SJSA1 (cell line): ENCODE measurements around the gene RABL2A. TPM values are rescaled to one million over a fixed set of nuclear protein-coding genes. Genes with fewer than 3 reads are reported as not detected.
"Not testable (repeated sequence)": the region's sequence is repeated elsewhere in the genome, so short reads cannot be mapped to it uniquely, and the experiment has no call there.

Source experiments
- DNase-seq, 2 experiments: peaks; one replicate each; pipeline ENCODE4 v3.0.0-alpha.2; 2015 to 2020; ENCODE audit warnings: low spot score in 2 of 2, low read depth in 1 of 2
- H3K27ac ChIP-seq: fragments of 250-450 bp; sonication (Bioruptor Pico); 2 replicates; pipeline ENCODE4 v1.5.1; 2020; ENCODE audit warnings: mild to moderate bottlenecking, moderate library complexity
- H3K27me3 ChIP-seq: fragments of 250-450 bp; sonication (Bioruptor Pico); replicated peaks from 2 replicates; pipeline ENCODE4 v1.5.1; 2020; ENCODE audit warnings: mild to moderate bottlenecking, moderate library complexity
- H3K36me3 ChIP-seq: fragments of 250-450 bp; sonication (Bioruptor Pico); 2 replicates; pipeline ENCODE4 v1.5.1; 2020; ENCODE audit warnings: mild to moderate bottlenecking
- H3K4me1 ChIP-seq: fragments of 250-450 bp; sonication (Bioruptor Pico); replicated peaks from 2 replicates; pipeline ENCODE4 v1.6.1; 2021; ENCODE audit warnings: mild to moderate bottlenecking
- H3K4me3 ChIP-seq: fragments of 250-450 bp; sonication (Bioruptor Pico); 2 replicates; pipeline ENCODE4 v1.5.1; 2020; ENCODE audit warnings: mild to moderate bottlenecking
- H3K9me3 ChIP-seq: fragments of 250-450 bp; sonication (Bioruptor Pico); replicated peaks from 2 replicates; pipeline ENCODE4 v1.5.1; 2020; ENCODE audit warnings: mild to moderate bottlenecking
- total RNA-seq: library from RNA; depleted of rRNA; stranded (reverse); fragments of >200 nt; shearing (Covaris generic); gene quantifications from 2 replicates; pipeline ENCODE4 v1.2.3, GENCODE V29; 2014; rRNA removed

Gene RABL2A
- total RNA-seq, result 2.3 and 6.5 TPM in 2 replicates

- H3K4me1 ChIP-seq, H3K4me3 ChIP-seq, H3K36me3 ChIP-seq, H3K27ac ChIP-seq, H3K9me3 ChIP-seq, H3K27me3 ChIP-seq: not testable (repeated sequence)
- DNase-seq, result peak; percentile 74 to 92
Measured at GRCh38 chr2:113626616-113627330, at the start of gene RABL2A. Gene RABL2A (plus strand): TSS chr2:113627266. CDS start chr2:113628607, 1,341 bp downstream.

GRCh38 chr2:113578508-113578907 lies 48.6 kb upstream of the RABL2A start:
- not testable (repeated sequence) for H3K4me3 ChIP-seq, H3K36me3 ChIP-seq, H3K4me1 ChIP-seq, H3K9me3 ChIP-seq, H3K27ac ChIP-seq, H3K27me3 ChIP-seq
- peak in 1 of 2 experiments; percentile 92 for DNase-seq

- not testable (repeated sequence) for H3K9me3 ChIP-seq, H3K27ac ChIP-seq, DNase-seq, H3K36me3 ChIP-seq, H3K4me3 ChIP-seq, H3K4me1 ChIP-seq, H3K27me3 ChIP-seq
Measured at GRCh38 chr2:113582473-113582872, 44.6 kb upstream of the RABL2A start.

- peak; percentile 64 to 78 for DNase-seq
- not testable (repeated sequence) for H3K27me3 ChIP-seq, H3K4me1 ChIP-seq, H3K36me3 ChIP-seq, H3K9me3 ChIP-seq
- peak overlapping the region; percentile 44 for H3K4me3 ChIP-seq
- peak overlapping the region; percentile 48 for H3K27ac ChIP-seq
Measured at GRCh38 chr2:113583521-113584225, 43.4 kb upstream of the RABL2A start.

GRCh38 chr2:113584311-113585092 lies 42.6 kb upstream of the RABL2A start:
- not testable (repeated sequence) for H3K9me3 ChIP-seq, H3K36me3 ChIP-seq, H3K4me1 ChIP-seq, H3K27me3 ChIP-seq
- Histone ChIP-seq H3K27ac (peak overlapping the region; percentile 67; the same call in 1 of the 2 replicates), H3K4me3 (peak overlapping the region; percentile 15)
- DNase-seq, result peak in 1 of 2 experiments; percentile 42

- not testable (repeated sequence) for H3K27me3 ChIP-seq, H3K4me3 ChIP-seq, H3K27ac ChIP-seq, H3K36me3 ChIP-seq, H3K4me1 ChIP-seq, H3K9me3 ChIP-seq
- DNase-seq, result peak; percentile 28 to 68
Measured at GRCh38 chr2:113587201-113587600, 39.9 kb upstream of the RABL2A start.

- H3K4me3 ChIP-seq, H3K27ac ChIP-seq, H3K36me3 ChIP-seq, DNase-seq, H3K9me3 ChIP-seq, H3K27me3 ChIP-seq, H3K4me1 ChIP-seq: not testable (repeated sequence)
Measured at GRCh38 chr2:113589591-113589990, 37.5 kb upstream of the RABL2A start.

- H3K36me3 ChIP-seq, H3K4me1 ChIP-seq, H3K9me3 ChIP-seq, H3K27ac ChIP-seq, H3K4me3 ChIP-seq, DNase-seq, H3K27me3 ChIP-seq: not testable (repeated sequence)
Measured at GRCh38 chr2:113591926-113592325, 35.1 kb upstream of the RABL2A start.

GRCh38 chr2:113593280-113593679 lies 33.8 kb upstream of the RABL2A start:
- not testable (repeated sequence) for H3K4me1 ChIP-seq, H3K9me3 ChIP-seq, H3K36me3 ChIP-seq, H3K27me3 ChIP-seq, H3K27ac ChIP-seq, DNase-seq, H3K4me3 ChIP-seq

- not testable (repeated sequence) for H3K9me3 ChIP-seq, H3K4me1 ChIP-seq, H3K27ac ChIP-seq, H3K4me3 ChIP-seq, H3K27me3 ChIP-seq, H3K36me3 ChIP-seq, DNase-seq
Measured at GRCh38 chr2:113595725-113596124, 31.3 kb upstream of the RABL2A start.

GRCh38 chr2:113597164-113597563 lies 29.9 kb upstream of the RABL2A start:
- H3K27me3 ChIP-seq, H3K4me3 ChIP-seq, DNase-seq: not testable (repeated sequence)

GRCh38 chr2:113597572-113597971 lies 29.5 kb upstream of the RABL2A start:
- H3K27ac ChIP-seq, DNase-seq, H3K4me1 ChIP-seq, H3K9me3 ChIP-seq, H3K36me3 ChIP-seq, H3K4me3 ChIP-seq, H3K27me3 ChIP-seq: not testable (repeated sequence)

More at GRCh38 chr2:113597164-113597563, 29.9 kb upstream of the RABL2A start:
- H3K9me3 ChIP-seq, H3K36me3 ChIP-seq, H3K4me1 ChIP-seq, H3K27ac ChIP-seq: not testable (repeated sequence)

GRCh38 chr2:113598180-113598579 lies 28.9 kb upstream of the RABL2A start:
- not testable (repeated sequence) for H3K27ac ChIP-seq, H3K4me1 ChIP-seq, H3K36me3 ChIP-seq, H3K9me3 ChIP-seq, H3K27me3 ChIP-seq, H3K4me3 ChIP-seq, DNase-seq

- not testable (repeated sequence) for H3K36me3 ChIP-seq, H3K27ac ChIP-seq, H3K4me3 ChIP-seq, H3K27me3 ChIP-seq, DNase-seq, H3K9me3 ChIP-seq, H3K4me1 ChIP-seq
Measured at GRCh38 chr2:113598738-113599137, 28.3 kb upstream of the RABL2A start.
